Measurements from ENCODE around the gene CLSTN1.
"Not testable (repeated sequence)": the region's sequence is repeated elsewhere in the genome, so short reads cannot be mapped to it uniquely, and the experiment has no call there.

CLSTN1 gene

GRCh38 chr1:9764550-9764949 lies 59.2 kb downstream of the CLSTN1 start:
- FAIRE-seq, result no peak
- no peak for TF ChIP-seq CTCF (IDR thresholded peaks at IDR 0.05; ENCODE audit: insufficient read depth, missing control alignments)
- DNase-seq (ENCODE audit: insufficient read length, low spot score), result no peak

DNA sequence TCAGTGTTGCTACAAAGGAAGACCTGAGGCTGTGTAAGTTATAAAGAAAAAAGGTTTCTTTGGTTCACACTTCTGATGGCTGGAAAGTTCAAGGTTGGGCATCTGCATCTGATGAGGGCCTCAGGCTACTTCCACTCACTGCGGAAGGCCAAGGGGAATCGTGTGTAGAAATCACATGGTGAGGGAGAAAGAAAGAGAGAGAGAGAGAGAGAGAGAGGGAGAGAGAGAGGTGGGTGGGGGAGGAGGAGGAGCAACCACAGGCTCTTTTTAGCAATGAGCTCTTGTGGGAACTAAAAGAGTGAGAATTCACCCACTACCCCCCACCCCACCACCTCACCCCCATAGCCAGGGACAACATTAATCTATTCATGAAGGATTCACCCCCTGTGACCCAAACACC lies 59.9 kb downstream of the CLSTN1 start:
- no peak for TF ChIP-seq CTCF (IDR thresholded peaks at IDR 0.05; ENCODE audit: insufficient read depth, missing control alignments)
- no peak for FAIRE-seq
- DNase-seq (ENCODE audit: insufficient read length, low spot score), result no peak

DNA sequence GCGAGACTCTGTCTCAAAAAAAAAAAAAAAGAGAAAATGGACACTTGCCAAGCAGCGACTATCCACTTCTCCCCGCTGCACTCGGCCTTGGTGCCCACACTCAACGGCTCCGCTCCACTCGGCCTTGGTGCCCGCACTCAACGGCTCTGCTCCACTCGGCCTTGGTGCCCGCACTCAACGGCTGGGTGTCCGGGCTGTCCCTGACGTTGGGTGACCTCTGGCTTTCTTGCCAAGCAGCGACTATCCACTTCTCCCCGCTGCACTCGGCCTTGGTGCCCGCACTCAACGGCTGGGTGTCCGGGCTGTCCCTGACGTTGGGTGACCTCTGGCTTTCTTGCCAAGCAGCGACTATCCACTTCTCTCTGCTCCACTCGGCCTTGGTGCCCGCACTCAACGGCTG lies 61.3 kb downstream of the CLSTN1 start:
- DNase-seq (ENCODE audit: insufficient read length, low spot score); FAIRE-seq: not testable (repeated sequence)

DNA sequence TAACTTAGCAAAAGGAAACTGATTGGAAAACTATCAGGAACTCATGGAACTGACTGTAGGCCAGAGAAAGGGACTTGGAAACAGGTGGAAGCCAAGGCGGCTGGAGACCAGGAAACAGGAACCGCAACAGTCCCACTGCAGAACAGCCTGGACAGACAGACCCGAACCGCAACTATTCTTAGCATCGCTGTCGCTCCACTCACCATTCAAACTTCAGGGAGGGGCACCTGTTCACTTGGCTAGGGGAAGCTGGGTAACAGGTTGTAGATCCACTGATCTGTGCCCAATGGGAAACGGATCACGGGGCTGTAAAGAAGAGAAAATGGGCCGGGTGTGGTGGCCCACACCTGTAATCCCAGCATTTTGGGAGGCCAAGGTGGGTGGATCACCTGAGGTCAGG lies 61.9 kb downstream of the CLSTN1 start:
- DNase-seq (ENCODE audit: insufficient read length, low spot score) (no peak), FAIRE-seq (no peak)
- TF ChIP-seq CTCF (IDR thresholded peaks at IDR 0.05; ENCODE audit: insufficient read depth, missing control alignments), result no peak

DNA sequence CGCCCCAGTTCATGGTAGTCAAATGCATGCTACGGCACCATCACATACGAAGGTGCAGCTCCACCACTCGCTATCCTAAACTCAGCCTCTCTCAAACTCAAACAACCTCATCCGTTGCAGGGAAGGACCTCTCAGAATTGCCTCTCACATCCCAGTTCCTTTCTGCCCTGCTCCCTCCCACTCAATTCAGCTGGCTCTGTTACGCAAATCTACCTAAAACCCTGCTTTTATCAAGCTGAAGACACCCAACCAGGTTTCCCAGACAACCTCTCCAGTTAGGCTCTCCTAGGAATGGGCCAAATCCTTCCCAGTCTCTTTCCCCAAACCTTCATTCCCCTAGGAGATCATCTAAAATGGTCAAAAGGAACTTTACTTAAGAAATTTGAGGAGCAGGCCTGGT lies 62.9 kb downstream of the CLSTN1 start:
- FAIRE-seq, result no peak
- no peak for DNase-seq (ENCODE audit: insufficient read length, low spot score)
- TF ChIP-seq CTCF (IDR thresholded peaks at IDR 0.05; ENCODE audit: insufficient read depth, missing control alignments), result no peak

GRCh38 chr1:9759939-9760338 lies 63.8 kb downstream of the CLSTN1 start:
- TF ChIP-seq CTCF (IDR thresholded peaks at IDR 0.05; ENCODE audit: insufficient read depth, missing control alignments), result no peak
- FAIRE-seq (no peak), DNase-seq (ENCODE audit: insufficient read length, low spot score) (no peak)

DNA sequence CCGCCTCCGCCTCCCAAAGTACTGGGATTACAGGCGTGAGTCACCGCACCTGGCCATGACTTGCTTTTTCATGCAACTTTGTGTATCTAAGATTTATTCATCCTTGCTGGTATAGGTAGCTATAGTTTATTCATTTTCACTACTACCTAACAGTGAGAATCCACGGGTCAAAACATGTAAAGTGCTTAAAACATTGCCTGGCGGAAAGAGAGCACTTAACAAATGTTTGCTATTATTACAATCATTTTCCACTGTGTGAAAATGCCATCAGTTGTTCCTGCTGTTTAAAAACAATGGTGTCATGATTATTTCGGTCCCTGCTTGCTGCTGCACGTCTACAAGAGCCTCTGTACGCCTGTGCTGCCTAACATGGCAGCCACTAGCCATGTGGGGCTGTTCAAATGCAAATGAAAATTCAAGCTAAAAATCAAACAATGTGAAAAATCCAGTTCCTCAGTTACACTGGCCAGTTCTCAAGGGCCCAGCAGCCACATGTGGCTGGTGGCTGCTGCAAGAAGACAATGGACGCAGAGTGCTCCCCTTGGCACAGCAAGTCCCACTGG lies 65.1 kb downstream of the CLSTN1 start:
- DNase-seq (ENCODE audit: insufficient read length, low spot score), result no peak
- no peak for TF ChIP-seq CTCF (IDR thresholded peaks at IDR 0.05; ENCODE audit: insufficient read depth, missing control alignments)
- FAIRE-seq, result no peak

DNA sequence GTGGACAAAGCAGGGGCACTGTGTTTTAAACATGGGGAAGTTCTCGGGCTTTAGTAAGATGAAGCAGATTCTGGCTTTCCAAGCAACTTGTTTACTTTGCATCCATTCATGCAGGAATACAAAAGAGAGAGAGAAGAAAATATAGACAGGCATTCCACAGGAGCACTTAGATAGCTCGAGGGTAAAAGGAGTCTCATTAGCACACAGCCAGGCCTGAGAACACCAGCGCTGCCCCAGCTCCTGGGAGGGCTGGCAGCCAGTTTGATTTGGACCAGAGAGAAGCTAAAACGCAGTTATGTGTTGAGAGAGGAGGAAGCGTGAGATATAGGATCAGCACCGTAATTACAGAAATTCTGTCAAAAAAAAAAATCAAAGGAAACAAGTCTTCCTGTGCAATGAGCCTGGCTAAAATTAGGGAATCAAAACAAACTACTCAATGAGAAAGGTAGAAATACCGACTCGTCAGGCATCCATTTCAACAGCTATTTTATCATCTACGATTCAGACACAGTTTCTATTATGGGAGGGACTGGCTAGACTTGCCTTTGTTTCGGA lies 68.2 kb downstream of the CLSTN1 start:
- DNase-seq (ENCODE audit: insufficient read length, low spot score) (no peak), FAIRE-seq (no peak)
- no peak for TF ChIP-seq CTCF (IDR thresholded peaks at IDR 0.05; ENCODE audit: insufficient read depth, missing control alignments)

All from D721Med (cell line).